Measurements from ENCODE around the gene CSAD. TPM values are rescaled to one million over a fixed set of nuclear protein-coding genes. Genes with fewer than 3 reads are reported as not detected.

Gene CSAD
- total RNA-seq, 1 experiment from 2014 or later, result 12.2 TPM

DNA sequence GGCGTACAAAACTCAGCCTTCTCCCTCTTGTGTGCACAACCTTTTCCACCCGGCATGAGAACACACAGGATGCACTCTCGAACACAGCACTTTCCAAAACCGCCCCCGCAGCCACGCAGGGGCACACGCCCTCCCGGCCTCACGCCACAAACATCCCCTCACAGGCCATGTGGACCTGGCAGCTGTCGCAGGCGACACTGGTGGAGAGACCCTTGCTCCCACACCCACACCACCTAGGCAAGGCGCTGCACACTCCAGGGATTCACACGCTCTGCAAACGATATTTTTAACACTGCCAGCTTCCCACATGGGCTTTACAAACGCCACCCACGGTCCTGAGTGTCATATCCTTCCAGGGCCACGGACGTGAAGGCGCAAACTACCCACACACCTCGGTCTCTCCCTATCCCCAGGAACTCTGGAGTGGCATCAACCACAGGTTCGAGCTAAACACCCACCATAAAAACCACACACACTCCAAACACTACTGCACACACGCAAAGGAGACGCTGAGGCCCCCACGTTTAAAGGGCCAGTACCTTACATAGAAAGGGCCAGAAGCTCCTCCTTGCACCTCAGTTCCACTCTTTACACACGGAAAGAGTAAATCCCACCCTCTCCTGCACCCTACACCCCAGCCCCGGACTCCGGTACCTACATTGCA is 38.7 kb upstream of the CSAD start:
- DNase-seq, result no peak
- TF ChIP-seq, protein P1, sequence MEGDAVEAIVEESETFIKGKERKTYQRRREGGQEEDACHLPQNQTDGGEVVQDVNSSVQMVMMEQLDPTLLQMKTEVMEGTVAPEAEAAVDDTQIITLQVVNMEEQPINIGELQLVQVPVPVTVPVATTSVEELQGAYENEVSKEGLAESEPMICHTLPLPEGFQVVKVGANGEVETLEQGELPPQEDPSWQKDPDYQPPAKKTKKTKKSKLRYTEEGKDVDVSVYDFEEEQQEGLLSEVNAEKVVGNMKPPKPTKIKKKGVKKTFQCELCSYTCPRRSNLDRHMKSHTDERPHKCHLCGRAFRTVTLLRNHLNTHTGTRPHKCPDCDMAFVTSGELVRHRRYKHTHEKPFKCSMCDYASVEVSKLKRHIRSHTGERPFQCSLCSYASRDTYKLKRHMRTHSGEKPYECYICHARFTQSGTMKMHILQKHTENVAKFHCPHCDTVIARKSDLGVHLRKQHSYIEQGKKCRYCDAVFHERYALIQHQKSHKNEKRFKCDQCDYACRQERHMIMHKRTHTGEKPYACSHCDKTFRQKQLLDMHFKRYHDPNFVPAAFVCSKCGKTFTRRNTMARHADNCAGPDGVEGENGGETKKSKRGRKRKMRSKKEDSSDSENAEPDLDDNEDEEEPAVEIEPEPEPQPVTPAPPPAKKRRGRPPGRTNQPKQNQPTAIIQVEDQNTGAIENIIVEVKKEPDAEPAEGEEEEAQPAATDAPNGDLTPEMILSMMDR (IDR thresholded peaks at IDR 0.05; ENCODE audit: unreplicated experiment), result no peak
- peak overlapping the region; percentile 85 for H3K4me3 Mint-ChIP-seq (ENCODE audit: low read depth, unreplicated experiment)
- intact Hi-C loops (cut with micrococcal nuclease; ENCODE audit: unreplicated experiment), result no loop called here
- CTCF ChIA-PET, result no interaction called here
- H3K4me1 Mint-ChIP-seq (ENCODE audit: low read depth, unreplicated experiment), result peaks cover 49% of the 10 kb centered on the region
- H3K27ac Mint-ChIP-seq (ENCODE audit: unreplicated experiment), result peak overlapping the region; percentile 16
- BruUV-seq (replicated peaks), result no TSS peak
- H3K36me3 Mint-ChIP-seq (ENCODE audit: insufficient read depth, unreplicated experiment), result peaks cover 48% of the 10 kb centered on the region
- no peaks in the 10 kb centered on the region for H3K27me3 Mint-ChIP-seq (ENCODE audit: unreplicated experiment)
- no peaks in the 10 kb centered on the region for H3K9me3 Mint-ChIP-seq (ENCODE audit: low read depth, unreplicated experiment)

- no TSS peak for BruUV-seq (replicated peaks)
- Mint-ChIP-seq H3K4me3 (ENCODE audit: low read depth, unreplicated experiment) (peak overlapping the region; percentile 85), H3K9me3 (ENCODE audit: low read depth, unreplicated experiment) (no peaks in the 10 kb centered on the region), H3K36me3 (ENCODE audit: insufficient read depth, unreplicated experiment) (peaks cover 49% of the 10 kb centered on the region), H3K27me3 (ENCODE audit: unreplicated experiment) (no peaks in the 10 kb centered on the region), H3K4me1 (ENCODE audit: low read depth, unreplicated experiment) (peaks cover 42% of the 10 kb centered on the region), H3K27ac (ENCODE audit: unreplicated experiment) (peak overlapping the region; percentile 16)
- TF ChIP-seq, protein P1 (IDR thresholded peaks at IDR 0.05; ENCODE audit: unreplicated experiment), result no peak
- intact Hi-C loops (cut with micrococcal nuclease; ENCODE audit: unreplicated experiment), result no loop called here
- CTCF ChIA-PET, result no interaction called here
- DNase-seq, result no peak
Observed at GRCh38 chr12:53218551-53219291, 38.0 kb upstream of the CSAD start.

- CTCF ChIA-PET, result no interaction called here
- Mint-ChIP-seq H3K27me3 (ENCODE audit: unreplicated experiment) (no peaks in the 10 kb centered on the region), H3K27ac (ENCODE audit: unreplicated experiment) (no peak overlapping the region), H3K4me3 (ENCODE audit: low read depth, unreplicated experiment) (no peak overlapping the region), H3K36me3 (ENCODE audit: insufficient read depth, unreplicated experiment) (peaks cover 50% of the 10 kb centered on the region), H3K4me1 (ENCODE audit: low read depth, unreplicated experiment) (peaks cover 34% of the 10 kb centered on the region), H3K9me3 (ENCODE audit: low read depth, unreplicated experiment) (no peaks in the 10 kb centered on the region)
- no peak for DNase-seq
- intact Hi-C loops (cut with micrococcal nuclease; ENCODE audit: unreplicated experiment), result no loop called here
- BruUV-seq (replicated peaks), result no TSS peak
- TF ChIP-seq, protein P1 (IDR thresholded peaks at IDR 0.05; ENCODE audit: unreplicated experiment), result no peak
Observed at GRCh38 chr12:53217931-53218307, 37.2 kb upstream of the CSAD start.

GRCh38 chr12:53217051-53217930 is 36.6 kb upstream of the CSAD start:
- Mint-ChIP-seq H3K9me3 (ENCODE audit: low read depth, unreplicated experiment) (no peaks in the 10 kb centered on the region), H3K4me1 (ENCODE audit: low read depth, unreplicated experiment) (peaks cover 28% of the 10 kb centered on the region), H3K27me3 (ENCODE audit: unreplicated experiment) (no peaks in the 10 kb centered on the region), H3K27ac (ENCODE audit: unreplicated experiment) (peak overlapping the region; percentile 58), H3K4me3 (ENCODE audit: low read depth, unreplicated experiment) (no peak overlapping the region), H3K36me3 (ENCODE audit: insufficient read depth, unreplicated experiment) (peaks cover 49% of the 10 kb centered on the region)
- TF ChIP-seq, protein P1 (IDR thresholded peaks at IDR 0.05; ENCODE audit: unreplicated experiment), result no peak
- CTCF ChIA-PET, result interaction anchor here (1.0 to 1.2 kb wide), 2 partner anchors 30 to 51 kb away, joined by 3 to 4 read pairs; partner anchors contain the start of gene ESPL1
- BruUV-seq (replicated peaks), result no TSS peak
- DNase-seq, result no peak
- intact Hi-C loops (cut with micrococcal nuclease; ENCODE audit: unreplicated experiment), result no loop called here
